ENCODE measurements around the gene CST9L. TPM values are rescaled to one million over a fixed set of nuclear protein-coding genes. Genes with fewer than 3 reads are reported as not detected.
A peak's percentile ranks its signal among the peaks of the same experiment; 100 is the strongest.

CST9L gene
- total RNA-seq, 6 experiments from 2014 or later = not detected

- no peak for ATAC-seq
- TF ChIP-seq POLR2A (IDR thresholded peaks at IDR 0.05) = no peak
- no peak for TF ChIP-seq CTCF (IDR thresholded peaks at IDR 0.05)
- Histone ChIP-seq H3K9me3 (no peaks in the 10 kb centered on the region), H3K36me3 (no peaks in the 10 kb centered on the region), H3K27ac (no peak overlapping the region), H3K4me3 (no peak overlapping the region), H3K4me1 (no peaks in the 10 kb centered on the region), H3K27me3 (no peaks in the 10 kb centered on the region)
- WGBS (ENCODE audit: insufficient coverage, low coverage, low lambda C conversion rate, missing lambda C conversion rate) = 23% methylated on average over 1 of the region's 1 CpG
- no peak for DNase-seq
- intact Hi-C loops (cut with DNase I) = no loop called here
Observed at GRCh38 chr20:23595941-23596340, 27.7 kb upstream of the CST9L start.

GRCh38 chr20:23588434-23589403 lies 20.4 kb upstream of the CST9L start:
- Histone ChIP-seq H3K27ac (no peak overlapping the region), H3K9me3 (no peaks in the 10 kb centered on the region), H3K4me3 (no peak overlapping the region), H3K36me3 (no peaks in the 10 kb centered on the region), H3K4me1 (no peaks in the 10 kb centered on the region), H3K27me3 (no peaks in the 10 kb centered on the region)
- TF ChIP-seq CTCF (IDR thresholded peaks at IDR 0.05) (no peak), POLR2A (IDR thresholded peaks at IDR 0.05) (no peak)
- WGBS (ENCODE audit: insufficient coverage, low coverage, low lambda C conversion rate, missing lambda C conversion rate) = 74% methylated on average over 8 of the region's 10 CpGs
- intact Hi-C loops (cut with DNase I) = no loop called here
- DNase-seq (no peak), ATAC-seq (no peak)

- intact Hi-C loops (cut with DNase I) = no loop called here
- Histone ChIP-seq H3K4me1 (no peaks in the 10 kb centered on the region), H3K9me3 (no peaks in the 10 kb centered on the region), H3K27ac (no peak overlapping the region), H3K4me3 (no peak overlapping the region), H3K36me3 (no peaks in the 10 kb centered on the region), H3K27me3 (no peaks in the 10 kb centered on the region)
- ATAC-seq = no peak
- TF ChIP-seq CTCF (IDR thresholded peaks at IDR 0.05) (no peak), POLR2A (IDR thresholded peaks at IDR 0.05) (no peak)
- no peak for DNase-seq
- 50% methylated on average over 2 of the region's 7 CpGs for WGBS (ENCODE audit: insufficient coverage, low coverage, low lambda C conversion rate, missing lambda C conversion rate)
Observed at GRCh38 chr20:23587631-23588030, 19.3 kb upstream of the CST9L start.

- Histone ChIP-seq H3K27me3 (no peaks in the 10 kb centered on the region), H3K4me1 (no peaks in the 10 kb centered on the region), H3K9me3 (no peaks in the 10 kb centered on the region), H3K27ac (no peak overlapping the region), H3K4me3 (no peak overlapping the region), H3K36me3 (no peaks in the 10 kb centered on the region)
- no peak for TF ChIP-seq POLR2A (IDR thresholded peaks at IDR 0.05)
- TF ChIP-seq CTCF (IDR thresholded peaks at IDR 0.05) = no peak
- intact Hi-C loops (cut with DNase I) = no loop called here
- WGBS (ENCODE audit: insufficient coverage, low coverage, low lambda C conversion rate, missing lambda C conversion rate) = 27% methylated on average over 3 of the region's 13 CpGs
- DNase-seq (no peak), ATAC-seq (peak in 1 of 4 donors; percentile 16)
Observed at GRCh38 chr20:23586735-23587525, 18.6 kb upstream of the CST9L start.

Data from right lobe of liver (tissue), 6 donors.